GM12872 (cell line): ENCODE data around the gene LCN9.

Experiments
- CTCF ChIP-seq: IDR thresholded peaks from 3 replicates; pipeline ENCODE4 v1.5.1; 2011; ENCODE audit warnings: low read depth, mild to moderate bottlenecking, low read length, moderate library complexity; ENCODE audit not compliant: insufficient read depth

LCN9 gene

GRCh38 chr9:135669616-135670285, 6.6 kb downstream of the LCN9 start:
- no peak for TF ChIP-seq CTCF

GRCh38 chr9:135670721-135671590, 7.8 kb downstream of the LCN9 start:
- TF ChIP-seq CTCF, result no peak

DNA sequence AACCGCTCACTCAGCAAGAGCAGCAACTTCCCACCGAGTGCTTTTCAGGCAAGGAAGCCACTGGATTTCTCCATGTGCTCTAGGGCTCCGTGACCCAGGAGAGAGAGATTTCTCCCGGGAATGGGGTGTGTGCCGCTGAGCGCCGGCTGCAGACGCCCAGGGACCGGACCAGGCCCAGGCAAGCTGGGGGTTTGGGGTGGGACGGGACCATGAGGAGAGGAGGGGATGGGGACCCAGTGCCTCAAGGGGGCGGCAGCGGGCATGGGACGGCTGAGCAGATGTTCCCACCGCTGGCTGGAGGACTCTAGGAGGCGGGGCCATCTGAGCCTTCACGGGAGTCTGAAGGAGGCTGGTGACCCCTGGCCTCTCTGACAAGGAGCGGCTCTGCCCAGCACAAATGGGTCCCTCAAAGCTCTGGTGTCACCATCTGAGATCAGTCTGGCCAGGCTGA, 8.5 kb downstream of the LCN9 start:
- TF ChIP-seq CTCF, result 0 out of 3 replicates have a peak, but pooled peaks have one; percentile 21

- no peak for TF ChIP-seq CTCF
These were observed 10.8 kb downstream of the LCN9 start for GRCh38 chr9:135673941-135674340.

GRCh38 chr9:135674977-135675376, 11.9 kb downstream of the LCN9 start:
- TF ChIP-seq CTCF, result no peak

- no peak for TF ChIP-seq CTCF
These were observed 13.8 kb downstream of the LCN9 start for GRCh38 chr9:135676891-135677290.

DNA sequence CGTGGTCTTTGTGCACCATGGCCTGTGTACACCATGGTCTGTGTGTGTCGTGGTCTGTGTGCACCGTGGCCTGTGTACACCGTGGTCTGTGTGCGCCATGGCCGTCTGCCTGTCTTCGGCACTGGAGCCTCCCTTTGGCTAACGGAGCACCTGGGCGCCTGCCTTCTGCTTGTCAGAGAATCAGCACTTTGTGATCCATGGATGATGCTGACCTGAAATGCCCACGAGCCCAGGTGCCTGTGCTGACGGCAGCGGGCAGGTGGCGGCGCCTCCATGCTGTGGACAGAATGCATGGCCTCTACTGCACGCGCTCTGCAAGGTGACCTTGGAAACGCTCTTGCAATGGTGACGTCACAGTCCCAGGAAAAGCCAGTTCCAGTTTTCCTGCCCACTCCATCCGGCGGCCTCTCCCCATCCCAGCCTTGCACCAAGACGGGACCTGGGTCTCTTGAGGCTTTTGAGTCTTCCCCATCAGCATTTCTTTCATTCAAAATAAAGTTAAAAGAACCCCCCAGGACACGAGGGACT, 14.6 kb downstream of the LCN9 start:
- TF ChIP-seq CTCF, result no peak
